HUES48 (cell line): ENCODE data around the gene FUT7.

Experiments used
- H3K27ac ChIP-seq: one replicate; pipeline ENCODE4 v1.7.0; 2013; ENCODE audit warnings: low read depth, low read length, inconsistent platforms
- H3K27me3 ChIP-seq: 2 replicates; pipeline ENCODE4 v1.6.1; 2013; ENCODE audit warnings: mild to moderate bottlenecking, low read length; ENCODE audit not compliant: control insufficient read depth, insufficient read depth
- H3K36me3 ChIP-seq: 2 replicates; pipeline ENCODE4 v1.6.1; 2013; ENCODE audit warnings: low read length; ENCODE audit not compliant: control insufficient read depth, insufficient read depth
- H3K4me1 ChIP-seq: 2 replicates; pipeline ENCODE4 v1.6.1; 2013; ENCODE audit warnings: mild to moderate bottlenecking, low read length; ENCODE audit not compliant: control insufficient read depth, insufficient read depth
- H3K4me3 ChIP-seq: 2 replicates; pipeline ENCODE4 v1.5.1; 2013; ENCODE audit warnings: mild to moderate bottlenecking, low read depth, low read length
- H3K9ac ChIP-seq: 2 replicates; pipeline ENCODE4 v1.6.1; 2013; ENCODE audit warnings: mild to moderate bottlenecking, low read depth, low read length, moderate library complexity
- H3K9me3 ChIP-seq: 2 replicates; pipeline ENCODE4 v1.6.1; 2013; ENCODE audit warnings: low read length; ENCODE audit not compliant: control insufficient read depth, insufficient read depth

The FUT7 gene

GRCh38 chr9:137031904-137032640, at the start of gene FUT7:
Gene FUT7, minus strand, starts transcription at chr9:137032088. Its CDS starts 97 bp downstream, at chr9:137031991.
- Histone ChIP-seq H3K36me3 (no peaks in the 10 kb centered on the region), H3K4me1 (0 out of 2 replicates have a peak, but pooled peaks cover 2% of the 10 kb centered on the region), H3K9me3 (no peaks in the 10 kb centered on the region), H3K27me3 (peaks cover 17% of the 10 kb centered on the region), H3K9ac (no peak within 1 kb of the TSS), H3K4me3 (no peak within 1 kb of the TSS), H3K27ac (no peak within 1 kb of the TSS)

- Histone ChIP-seq H3K9ac (no peak overlapping the region), H3K27ac (no peak overlapping the region), H3K4me1 (peaks cover 11% of the 10 kb centered on the region), H3K27me3 (peaks cover 33% of the 10 kb centered on the region), H3K4me3 (no peak overlapping the region), H3K9me3 (no peaks in the 10 kb centered on the region), H3K36me3 (peaks cover 5% of the 10 kb centered on the region; the same call in 1 of the 2 replicates)
These were observed 48.6 kb upstream of the FUT7 start for GRCh38 chr9:137080260-137081122.

GRCh38 chr9:137079401-137079787, 47.5 kb upstream of the FUT7 start:
- Histone ChIP-seq H3K4me1 (peaks cover 19% of the 10 kb centered on the region), H3K27ac (no peak overlapping the region)

GRCh38 chr9:137078701-137079400, 47.0 kb upstream of the FUT7 start:
- Histone ChIP-seq H3K36me3 (peaks cover 5% of the 10 kb centered on the region; the same call in 1 of the 2 replicates), H3K9ac (no peak overlapping the region), H3K4me3 (peak overlapping the region; percentile 64), H3K9me3 (no peaks in the 10 kb centered on the region), H3K27ac (no peak overlapping the region), H3K4me1 (peaks cover 19% of the 10 kb centered on the region), H3K27me3 (peaks cover 30% of the 10 kb centered on the region)

More at GRCh38 chr9:137079401-137079787, 47.5 kb upstream of the FUT7 start:
- H3K9ac ChIP-seq, result no peak overlapping the region
- H3K36me3 ChIP-seq, result peaks cover 5% of the 10 kb centered on the region; the same call in 1 of the 2 replicates
- peaks cover 30% of the 10 kb centered on the region for H3K27me3 ChIP-seq
- no peaks in the 10 kb centered on the region for H3K9me3 ChIP-seq
- H3K4me3 ChIP-seq, result no peak overlapping the region

- no peak overlapping the region for H3K27ac ChIP-seq
- H3K36me3 ChIP-seq, result peaks cover 5% of the 10 kb centered on the region; the same call in 1 of the 2 replicates
- peak overlapping the region; percentile 64 for H3K4me3 ChIP-seq
- peaks cover 30% of the 10 kb centered on the region for H3K27me3 ChIP-seq
- H3K4me1 ChIP-seq, result peaks cover 19% of the 10 kb centered on the region
- no peaks in the 10 kb centered on the region for H3K9me3 ChIP-seq
- no peak overlapping the region for H3K9ac ChIP-seq
These were observed 46.1 kb upstream of the FUT7 start for GRCh38 chr9:137077758-137078693.

GRCh38 chr9:137077010-137077747, 45.3 kb upstream of the FUT7 start, which contains the start of gene UAP1L1:
Gene UAP1L1, plus strand, starts transcription at chr9:137077517. Its CDS starts 16 bp downstream, at chr9:137077533.
- Histone ChIP-seq H3K9me3 (no peaks in the 10 kb centered on the region), H3K4me3 (peak within 1 kb of the TSS; percentile 64), H3K36me3 (peaks cover 5% of the 10 kb centered on the region; the same call in 1 of the 2 replicates), H3K9ac (no peak within 1 kb of the TSS), H3K27ac (no peak within 1 kb of the TSS), H3K27me3 (peaks cover 30% of the 10 kb centered on the region), H3K4me1 (peaks cover 19% of the 10 kb centered on the region)

- no peak overlapping the region for H3K9ac ChIP-seq
- H3K4me1 ChIP-seq, result peaks cover 19% of the 10 kb centered on the region
- H3K36me3 ChIP-seq, result peaks cover 5% of the 10 kb centered on the region; the same call in 1 of the 2 replicates
- no peak overlapping the region for H3K27ac ChIP-seq
- H3K9me3 ChIP-seq, result no peaks in the 10 kb centered on the region
- H3K27me3 ChIP-seq, result peaks cover 30% of the 10 kb centered on the region
- H3K4me3 ChIP-seq, result peak overlapping the region; percentile 49; the same call in 1 of the 2 replicates
These were observed 44.7 kb upstream of the FUT7 start for GRCh38 chr9:137076636-137077009.

GRCh38 chr9:137075275-137075775, 43.4 kb upstream of the FUT7 start:
- H3K9ac ChIP-seq, result no peak overlapping the region; the same call in 1 of the 2 replicates

GRCh38 chr9:137074657-137075274, 42.9 kb upstream of the FUT7 start:
- H3K27ac ChIP-seq, result peak overlapping the region; percentile 55
- H3K4me3 ChIP-seq, result no peak overlapping the region
- peaks cover 28% of the 10 kb centered on the region for H3K27me3 ChIP-seq
- peaks cover 4% of the 10 kb centered on the region; the same call in 1 of the 2 replicates for H3K36me3 ChIP-seq
- peaks cover 24% of the 10 kb centered on the region for H3K4me1 ChIP-seq
- no peaks in the 10 kb centered on the region for H3K9me3 ChIP-seq
- H3K9ac ChIP-seq, result peak overlapping the region; percentile 49; the same call in 1 of the 2 replicates

More at GRCh38 chr9:137075275-137075775, 43.4 kb upstream of the FUT7 start:
- Histone ChIP-seq H3K4me3 (no peak overlapping the region), H3K27ac (peak overlapping the region; percentile 55), H3K4me1 (peaks cover 24% of the 10 kb centered on the region), H3K27me3 (peaks cover 30% of the 10 kb centered on the region), H3K36me3 (peaks cover 5% of the 10 kb centered on the region; the same call in 1 of the 2 replicates), H3K9me3 (no peaks in the 10 kb centered on the region)
